Fibroblast of villous mesenchyme (primary cell): Measurements from ENCODE around the gene PARD3. TPM values are rescaled to one million over a fixed set of nuclear protein-coding genes. Genes with fewer than 3 reads are reported as not detected.
A peak's percentile ranks its signal among the peaks of the same experiment; 100 is the strongest.

Source experiments
- DNase-seq: peaks from one replicate; pipeline ENCODE4 v3.0.0-alpha.2; 2010; ENCODE audit warnings: low read depth
- H3K4me3 ChIP-seq: 2 replicates; pipeline ENCODE4 v1.5.1; 2011; ENCODE audit warnings: low read depth, mild to moderate bottlenecking, low read length
- CTCF ChIP-seq: IDR thresholded peaks from 2 replicates; pipeline ENCODE4 v1.5.1; 2012; ENCODE audit warnings: low read depth, mild to moderate bottlenecking, low read length; ENCODE audit not compliant: insufficient read depth
- total RNA-seq: library from RNA; depleted of rRNA; stranded (reverse); fragments of >200 nt; gene quantifications from 2 replicates; pipeline ENCODE4 v1.2.3, GENCODE V29; 2012

PARD3 gene
- total RNA-seq, 1 donor, result 44.0 TPM

- H3K4me3 ChIP-seq, result no peak overlapping the region
- TF ChIP-seq CTCF, result no peak
- no peak for DNase-seq
Measured at GRCh38 chr10:34825414-34825813, 10.3 kb upstream of the PARD3 start.

- no peak overlapping the region for H3K4me3 ChIP-seq
- peak; percentile 40 for TF ChIP-seq CTCF
- DNase-seq, result no peak
Measured at GRCh38 chr10:34824870-34825269, 9.8 kb upstream of the PARD3 start.

GRCh38 chr10:34821587-34822585 is 6.8 kb upstream of the PARD3 start:
- H3K4me3 ChIP-seq, result no peak overlapping the region
- TF ChIP-seq CTCF, result no peak
- no peak for DNase-seq

GRCh38 chr10:34817586-34817985 is 2.5 kb upstream of the PARD3 start:
- H3K4me3 ChIP-seq, result no peak overlapping the region
- no peak for TF ChIP-seq CTCF
- no peak for DNase-seq

GRCh38 chr10:34817054-34817453 is 2.0 kb upstream of the PARD3 start:
- no peak for DNase-seq
- H3K4me3 ChIP-seq, result no peak overlapping the region
- TF ChIP-seq CTCF, result no peak

GRCh38 chr10:34816501-34817002 is 1.5 kb upstream of the PARD3 start:
- TF ChIP-seq CTCF, result peak; percentile 18
- peak; percentile 55 for DNase-seq
- H3K4me3 ChIP-seq, result peak overlapping the region; percentile 75
